CD4-positive, CD25-positive, alpha-beta regulatory T cell (primary cell): ENCODE results near the gene PDE8B. TPM values are rescaled to one million over a fixed set of nuclear protein-coding genes. Genes with fewer than 3 reads are reported as not detected.

Experiments
- ATAC-seq, 2 donors: fragments of 150-1000 bp; cut with Tn5 transposase; one replicate each; pipeline ENCODE4 v1.10.0; 2021; ENCODE audit warnings: low read depth in 2 of 2, moderate number of reproducible peaks in 2 of 2, moderate library complexity in 1 of 2
- DNase-seq, 3 donors: peaks; one replicate each; pipeline versions ENCODE4 v3.0.0 to v3.0.0-alpha.2; 2012 to 2022; ENCODE audit warnings: mixed read lengths in 1 of 3
- H3K27ac ChIP-seq: one replicate; pipeline ENCODE4 v1.7.0; 2013; ENCODE audit warnings: mild to moderate bottlenecking, low read length; ENCODE audit not compliant: insufficient read depth, poor library complexity, severe bottlenecking
- H3K27me3 ChIP-seq: one replicate; pipeline ENCODE4 v1.7.0; 2013; ENCODE audit warnings: low read length; ENCODE audit not compliant: control insufficient read depth, insufficient read depth
- H3K36me3 ChIP-seq: one replicate; pipeline ENCODE4 v1.7.0; 2013; ENCODE audit warnings: mild to moderate bottlenecking, low read length, moderate library complexity; ENCODE audit not compliant: control insufficient read depth, insufficient read depth
- H3K4me1 ChIP-seq: 2 replicates; pipeline ENCODE4 v1.7.0; 2013; ENCODE audit warnings: mild to moderate bottlenecking, low read length; ENCODE audit not compliant: insufficient read depth, control insufficient read depth, poor library complexity, severe bottlenecking
- H3K4me3 ChIP-seq: one replicate; pipeline ENCODE4 v1.7.0; 2013; ENCODE audit warnings: low read depth, mild to moderate bottlenecking, low read length, moderate library complexity
- H3K9me3 ChIP-seq, 2 experiments: 1 replicate in 1 of 2; 2 replicates in 1 of 2; pipeline ENCODE4 v1.7.0; 2013; ENCODE audit warnings: low read length in 2 of 2, mild to moderate bottlenecking in 1 of 2, moderate library complexity in 1 of 2; ENCODE audit not compliant: control insufficient read depth in 2 of 2
- H3K27ac Mint-ChIP-seq, 3 donors: one replicate each; pipeline ENCODE4 v1.8.0; 2020 to 2022; ENCODE audit warnings: mild to moderate bottlenecking in 3 of 3, mixed read lengths in 3 of 3, moderate library complexity in 2 of 3
- H3K27me3 Mint-ChIP-seq: one replicate; pipeline ENCODE4 v1.8.0; 2022; ENCODE audit warnings: mild to moderate bottlenecking, mixed read lengths
- H3K36me3 Mint-ChIP-seq: one replicate; pipeline ENCODE4 v1.8.0; 2020; ENCODE audit warnings: mixed read lengths
- H3K4me1 Mint-ChIP-seq, 4 donors: one replicate each; pipeline ENCODE4 v1.8.0; 2020 to 2022; ENCODE audit warnings: mixed read lengths in 4 of 4, mild to moderate bottlenecking in 1 of 4
- H3K4me3 Mint-ChIP-seq, 4 donors: one replicate each; pipeline ENCODE4 v1.8.0; 2020 to 2022; ENCODE audit warnings: mild to moderate bottlenecking in 4 of 4, mixed read lengths in 4 of 4, moderate library complexity in 3 of 4
- H3K9me3 Mint-ChIP-seq, 7 donors: one replicate each; pipeline ENCODE4 v1.8.0; 2020 to 2022; ENCODE audit warnings: mixed read lengths in 7 of 7, mild to moderate bottlenecking in 3 of 7, moderate library complexity in 2 of 7
- polyA plus RNA-seq, 4 donors: library from polyadenylated mRNA; unstranded; fragments of 300-500 nt; fragmentation: Illumina TruSeq; gene quantifications; one replicate each; pipeline ENCODE4 v1.2.3, GENCODE V29; 2021
- total RNA-seq: library from RNA; stranded (reverse); gene quantifications from one replicate; pipeline ENCODE4 v1.2.3, GENCODE V29; 2022

Gene PDE8B
- total and polyA plus RNA-seq, 5 donors from 2014 or later = 0.03 to 0.09 TPM; not detected in 3

DNA sequence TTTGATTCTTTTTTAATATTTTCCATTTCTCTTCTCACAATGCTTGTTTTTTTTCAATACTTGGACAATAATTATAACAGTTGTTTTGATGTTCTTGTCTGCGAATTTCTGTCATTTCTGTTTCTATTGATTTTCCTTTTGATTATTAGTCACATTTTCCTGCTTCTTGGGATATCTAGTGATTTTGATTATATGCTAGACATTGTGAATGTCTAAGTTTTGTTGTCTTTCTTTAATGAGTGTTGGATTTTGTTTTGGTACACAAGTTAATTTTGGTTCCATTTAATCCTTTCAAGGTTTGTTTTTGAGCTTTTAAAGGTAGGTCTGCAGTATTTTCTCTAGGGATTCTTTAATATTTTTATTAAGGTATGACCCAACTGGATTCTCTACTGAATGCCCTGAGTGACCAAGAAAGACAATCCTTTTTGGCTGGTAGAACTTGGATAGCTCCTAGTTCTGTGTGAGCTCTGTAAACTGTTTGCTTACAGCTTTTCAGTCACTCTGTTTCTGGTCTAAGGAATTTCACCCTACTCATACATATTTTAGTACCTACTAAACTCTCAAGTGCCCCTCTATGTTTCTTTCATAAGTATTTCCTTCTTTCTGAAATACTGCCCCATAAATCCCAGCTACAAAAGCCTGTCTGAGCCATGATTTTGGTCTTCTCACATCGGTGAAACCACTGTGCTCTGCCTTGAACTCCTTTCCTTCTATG, 12.5 kb upstream of the PDE8B start:
- DNase-seq (no peak), ATAC-seq (no peak)
- Mint-ChIP-seq H3K36me3 (no peaks in the 10 kb centered on the region), H3K9me3 (peaks cover 0 to 21% (median 9%) of the 10 kb centered on the region in 7 donors), H3K4me1 (no peaks in the 10 kb centered on the region), H3K27ac (peak overlapping the region in 1 of 3 donors; percentile 64), H3K27me3 (peaks cover 5% of the 10 kb centered on the region), H3K4me3 (no peak overlapping the region)
- Histone ChIP-seq H3K4me3 (no peak overlapping the region), H3K36me3 (no peaks in the 10 kb centered on the region), H3K27me3 (peaks cover 1% of the 10 kb centered on the region), H3K9me3 (peaks cover 6 to 9% of the 10 kb centered on the region in 2 experiments), H3K4me1 (no peaks in the 10 kb centered on the region), H3K27ac (no peak overlapping the region)

DNA sequence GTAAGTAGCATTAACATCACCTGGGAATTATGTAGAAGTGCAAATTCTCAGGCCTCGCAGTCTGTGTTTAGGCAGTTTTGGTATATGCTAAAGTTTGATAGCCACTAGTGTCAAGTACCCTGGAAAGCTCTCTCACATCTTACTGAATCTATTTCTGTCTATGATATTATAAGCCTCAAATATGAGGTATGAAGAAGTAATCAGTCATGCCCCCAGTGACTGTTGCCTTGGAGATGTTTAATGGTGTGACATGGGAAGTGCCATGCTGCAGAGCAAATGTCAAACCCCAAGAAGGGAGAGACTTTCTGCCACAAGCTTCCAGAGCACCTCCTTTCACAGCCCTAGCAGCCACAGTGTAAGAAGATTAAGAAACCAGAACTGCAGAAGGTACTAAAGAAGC, 9.8 kb upstream of the PDE8B start:
- H3K36me3 ChIP-seq = no peaks in the 10 kb centered on the region
- H3K27ac Mint-ChIP-seq = no peak overlapping the region
- no peak overlapping the region for H3K4me3 ChIP-seq
- no peaks in the 10 kb centered on the region for H3K4me1 ChIP-seq
- H3K9me3 ChIP-seq = peaks cover 6 to 9% of the 10 kb centered on the region in 2 experiments
- ATAC-seq (no peak), DNase-seq (no peak)
- peaks cover 1% of the 10 kb centered on the region for H3K27me3 ChIP-seq
- no peaks in the 10 kb centered on the region for H3K4me1 Mint-ChIP-seq
- H3K9me3 Mint-ChIP-seq = peaks cover 0 to 21% (median 10%) of the 10 kb centered on the region in 7 donors
- no peak overlapping the region for H3K4me3 Mint-ChIP-seq
- no peak overlapping the region for H3K27ac ChIP-seq
- no peaks in the 10 kb centered on the region for H3K36me3 Mint-ChIP-seq
- peaks cover 18% of the 10 kb centered on the region for H3K27me3 Mint-ChIP-seq

DNA sequence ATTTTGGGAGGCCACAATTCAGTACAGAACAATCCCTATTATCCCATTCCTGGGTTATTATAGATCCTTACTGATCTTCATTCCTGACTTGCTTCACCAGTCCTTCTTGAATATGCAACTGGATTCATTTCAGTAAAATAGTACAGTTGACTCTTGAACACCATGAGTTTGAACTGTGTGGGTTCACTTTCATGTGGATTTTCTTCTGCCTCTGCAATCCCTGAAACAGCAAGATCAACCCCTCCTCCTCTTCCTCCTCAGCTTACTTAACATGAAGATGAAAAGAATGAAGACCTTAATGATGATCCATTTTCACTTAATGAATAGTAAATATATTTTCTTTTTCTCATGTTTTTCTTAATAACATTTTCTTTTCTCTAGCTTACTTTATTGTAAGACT, 8.3 kb upstream of the PDE8B start:
- Histone ChIP-seq H3K27me3 (peaks cover 1% of the 10 kb centered on the region), H3K4me1 (no peaks in the 10 kb centered on the region), H3K9me3 (peaks cover 6 to 9% of the 10 kb centered on the region in 2 experiments), H3K4me3 (no peak overlapping the region), H3K27ac (no peak overlapping the region), H3K36me3 (no peaks in the 10 kb centered on the region)
- H3K9me3 Mint-ChIP-seq = peaks cover 0 to 14% (median 10%) of the 10 kb centered on the region in 7 donors
- H3K27me3 Mint-ChIP-seq = peaks cover 25% of the 10 kb centered on the region
- no peaks in the 10 kb centered on the region for H3K4me1 Mint-ChIP-seq
- ATAC-seq (no peak), DNase-seq (no peak)
- H3K27ac Mint-ChIP-seq = no peak overlapping the region
- H3K36me3 Mint-ChIP-seq = no peaks in the 10 kb centered on the region
- no peak overlapping the region for H3K4me3 Mint-ChIP-seq

DNA sequence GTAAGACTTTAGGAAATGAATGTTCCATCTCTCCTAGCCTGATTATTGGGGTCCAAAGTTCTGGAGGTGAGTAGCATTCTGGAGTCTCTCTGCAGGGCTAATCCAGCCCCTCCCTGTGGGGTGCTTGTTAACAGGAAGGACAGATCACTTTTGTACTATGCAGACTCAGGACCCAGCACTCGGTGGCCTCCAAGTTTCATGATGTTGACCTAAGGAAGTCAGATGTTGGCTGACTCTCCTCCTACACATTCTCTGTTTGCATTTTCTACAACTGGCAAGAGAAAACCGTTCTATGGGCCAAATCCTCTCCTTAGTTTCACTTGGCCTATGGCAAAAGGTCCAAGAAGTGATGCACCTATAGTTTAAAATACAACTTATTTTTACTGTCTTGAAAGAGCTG, 5.5 kb upstream of the PDE8B start:
- DNase-seq (no peak), ATAC-seq (no peak)
- Histone ChIP-seq H3K36me3 (no peaks in the 10 kb centered on the region), H3K27ac (no peak overlapping the region), H3K4me3 (no peak overlapping the region), H3K4me1 (no peaks in the 10 kb centered on the region), H3K27me3 (peaks cover 17% of the 10 kb centered on the region), H3K9me3 (no peaks in the 10 kb centered on the region)
- Mint-ChIP-seq H3K27ac (no peak overlapping the region), H3K36me3 (no peaks in the 10 kb centered on the region), H3K4me1 (peaks cover 0 to 7% (median 0%) of the 10 kb centered on the region in 4 donors), H3K9me3 (peaks cover 0 to 5% (median 0%) of the 10 kb centered on the region in 7 donors), H3K4me3 (no peak overlapping the region), H3K27me3 (peaks cover 37% of the 10 kb centered on the region)

DNA sequence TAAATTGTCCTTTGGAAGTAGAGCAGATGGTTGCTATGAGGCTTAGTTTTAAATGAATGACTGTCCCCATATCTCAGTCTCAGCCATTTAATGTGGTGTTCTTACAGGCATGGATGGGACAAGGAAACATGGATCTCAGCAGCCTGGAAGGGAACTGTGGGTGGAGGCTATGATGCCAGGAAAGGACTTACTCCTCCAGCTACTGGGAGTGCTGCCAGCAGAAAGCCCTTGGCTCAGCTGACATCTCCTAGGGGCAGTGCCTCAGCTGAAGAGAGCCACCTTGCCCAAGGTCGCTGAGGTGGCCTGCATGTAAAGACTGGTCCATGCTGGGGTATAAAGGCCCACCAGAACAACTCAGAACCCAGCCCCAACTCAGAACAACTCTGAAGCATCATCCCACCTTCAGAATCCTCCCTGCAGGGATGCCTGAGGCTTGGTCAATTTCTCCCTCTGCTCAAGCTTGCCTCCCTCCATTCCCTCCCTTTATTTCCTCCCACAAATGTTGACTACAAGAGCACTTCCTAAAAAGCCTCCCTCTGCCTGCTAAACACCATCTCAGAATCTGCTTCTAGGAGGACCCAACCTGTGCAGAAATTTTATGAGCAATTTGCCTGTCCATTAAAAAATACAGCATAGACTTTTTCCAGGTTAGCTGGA, 1.8 kb upstream of the PDE8B start:
- no peak for ATAC-seq
- Mint-ChIP-seq H3K27ac (no peak overlapping the region), H3K4me3 (peak overlapping the region in 3 of 4 donors; percentile 13 to 78 (median 64)), H3K9me3 (peaks cover 0 to 7% (median 0%) of the 10 kb centered on the region in 7 donors), H3K36me3 (no peaks in the 10 kb centered on the region), H3K4me1 (peaks cover 0 to 15% (median under 1%) of the 10 kb centered on the region in 4 donors), H3K27me3 (peaks cover 52% of the 10 kb centered on the region)
- Histone ChIP-seq H3K4me3 (no peak overlapping the region), H3K36me3 (no peaks in the 10 kb centered on the region), H3K27me3 (peaks cover 22% of the 10 kb centered on the region), H3K4me1 (peaks cover 9% of the 10 kb centered on the region), H3K9me3 (no peaks in the 10 kb centered on the region), H3K27ac (no peak overlapping the region)
- no peak for DNase-seq

DNA sequence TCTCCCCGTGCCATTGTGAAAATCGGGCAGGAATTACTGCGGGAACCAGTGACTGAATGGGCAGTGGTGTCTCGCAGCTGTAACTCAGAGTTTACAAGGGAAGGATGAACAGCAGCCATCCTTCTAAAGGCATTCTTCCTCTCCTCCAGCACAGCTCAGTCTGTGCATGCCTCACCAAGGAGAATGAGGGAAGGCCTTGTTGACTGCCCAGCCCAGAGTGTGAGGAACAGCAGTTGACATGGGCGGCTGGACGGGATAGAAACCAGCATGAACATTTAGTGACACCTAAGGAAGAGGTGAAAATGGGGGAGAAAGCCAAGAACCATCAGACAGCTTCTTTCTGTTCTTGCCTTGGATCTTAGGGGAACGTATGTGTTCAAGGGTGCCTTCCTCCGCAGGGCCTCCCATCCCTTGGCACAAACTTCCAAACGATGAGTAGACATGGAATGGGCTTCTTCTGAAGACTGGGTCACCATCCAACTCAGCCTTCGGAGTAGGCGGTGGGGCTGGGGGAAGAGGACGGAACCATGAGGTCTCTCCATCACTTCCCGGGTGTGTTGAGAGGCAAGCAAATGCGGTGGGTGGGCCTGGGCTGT, 887 bp upstream of the PDE8B start:
- Histone ChIP-seq H3K4me1 (peaks cover 9% of the 10 kb centered on the region), H3K9me3 (no peaks in the 10 kb centered on the region), H3K4me3 (no peak overlapping the region), H3K36me3 (no peaks in the 10 kb centered on the region), H3K27me3 (peaks cover 27% of the 10 kb centered on the region), H3K27ac (no peak overlapping the region)
- Mint-ChIP-seq H3K27me3 (peaks cover 56% of the 10 kb centered on the region), H3K36me3 (no peaks in the 10 kb centered on the region), H3K27ac (no peak overlapping the region), H3K4me3 (peak overlapping the region; percentile 78 to 84 (median 82)), H3K4me1 (peaks cover 0 to 15% (median under 1%) of the 10 kb centered on the region in 4 donors), H3K9me3 (peaks cover 0 to 5% (median 0%) of the 10 kb centered on the region in 7 donors)
- no peak for ATAC-seq
- DNase-seq = no peak

DNA sequence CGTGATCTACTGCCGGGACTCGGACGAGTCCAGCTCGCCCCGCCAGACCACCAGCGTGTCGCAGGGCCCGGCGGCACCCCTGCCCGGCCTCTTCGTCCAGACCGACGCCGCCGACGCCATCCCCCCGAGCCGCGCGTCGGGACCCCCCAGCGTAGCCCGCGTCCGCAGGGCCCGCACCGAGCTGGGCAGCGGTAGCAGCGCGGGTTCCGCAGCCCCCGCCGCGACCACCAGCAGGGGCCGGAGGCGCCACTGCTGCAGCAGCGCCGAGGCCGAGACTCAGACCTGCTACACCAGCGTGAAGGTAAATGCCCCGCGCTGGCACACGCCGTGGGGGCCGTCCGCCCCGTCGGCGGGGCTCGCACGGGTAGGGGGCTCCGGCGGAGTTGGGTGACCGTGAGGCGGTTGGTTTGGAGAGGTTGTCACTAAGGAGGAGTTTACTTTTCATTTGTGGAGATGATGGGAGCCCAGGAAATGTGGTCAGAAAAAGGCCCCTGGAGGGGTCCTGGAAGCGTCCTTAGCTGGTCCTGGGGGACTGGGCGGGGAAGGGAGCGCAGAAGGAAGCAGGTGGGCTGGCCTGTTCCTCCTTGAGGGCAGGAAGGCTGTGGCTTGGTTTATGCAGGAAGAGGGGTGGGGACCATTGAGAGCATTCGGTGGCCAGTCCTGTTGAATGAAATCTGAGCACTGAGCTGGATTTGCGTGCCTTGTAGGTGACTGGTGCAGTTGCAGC, 647 bp downstream of the PDE8B start:
- H3K27me3 ChIP-seq = peaks cover 30% of the 10 kb centered on the region

More for the DNA sequence above, 647 bp downstream of the PDE8B start:
- H3K4me3 ChIP-seq = no peak overlapping the region
- Mint-ChIP-seq H3K27ac (peak overlapping the region in 1 of 3 donors; percentile 5), H3K4me1 (peaks cover 0 to 15% (median under 1%) of the 10 kb centered on the region in 4 donors), H3K27me3 (peaks cover 55% of the 10 kb centered on the region), H3K4me3 (peak overlapping the region; percentile 19 to 71 (median 57)), H3K9me3 (peaks cover 0 to 8% (median 0%) of the 10 kb centered on the region in 7 donors), H3K36me3 (no peaks in the 10 kb centered on the region)
- ATAC-seq (no peak), DNase-seq (peak in 1 of 3 donors; percentile 12)
- no peak overlapping the region for H3K27ac ChIP-seq
- H3K9me3 ChIP-seq = no peaks in the 10 kb centered on the region
- peaks cover 9% of the 10 kb centered on the region for H3K4me1 ChIP-seq
- H3K36me3 ChIP-seq = no peaks in the 10 kb centered on the region
